CD4-positive, alpha-beta T cell (primary cell): ENCODE measurements around the gene ZXDC. TPM values are rescaled to one million over a fixed set of nuclear protein-coding genes. Genes with fewer than 3 reads are reported as not detected.

Experiments used
- ATAC-seq: fragments of 200-7000 bp; cut with Tn5 transposase; one replicate; pipeline ENCODE4 v1.10.0; 2022; ENCODE audit warnings: mild to moderate bottlenecking; ENCODE audit not compliant: poor library complexity
- CTCF ChIA-PET: fragments of 350-600 bp; sonication (Branson Sonifier 250); formaldehyde crosslinking; loops from one replicate; lab custom pipeline; 2021; ENCODE audit warnings: antibody characterized with exemption, inconsistent platforms; lab: Charles Lee
- POLR2A ChIA-PET: fragments of 350-600 bp; sonication (Branson Sonifier 250); formaldehyde crosslinking; loops from one replicate; lab custom pipeline; 2021; ENCODE audit warnings: antibody characterized with exemption, inconsistent platforms; lab: Charles Lee
- DNase-seq, 14 experiments: peaks; one replicate each; pipeline ENCODE4 v3.0.0-alpha.2; 2013 to 2020; ENCODE audit warnings: mixed read lengths in 2 of 14
- H3K27ac ChIP-seq, 2 donors: one replicate each; pipeline versions ENCODE4 v1.5.1 to v1.7.0; 2013; ENCODE audit warnings: low read length in 2 of 2, low read depth in 1 of 2, mild to moderate bottlenecking in 1 of 2
- H3K27me3 ChIP-seq, 2 experiments: 1 replicate in 1 of 2; 2 replicates in 1 of 2; pipeline versions ENCODE4 v1.6.1 to v1.7.0; 2013; ENCODE audit warnings: low read length in 2 of 2, control low read depth in 1 of 2, mild to moderate bottlenecking in 1 of 2, moderate library complexity in 1 of 2; ENCODE audit not compliant: insufficient read depth in 2 of 2, control insufficient read depth in 1 of 2
- H3K36me3 ChIP-seq: one replicate; pipeline ENCODE4 v1.6.1; 2013; ENCODE audit warnings: low read length, control low read depth; ENCODE audit not compliant: insufficient read depth
- H3K4me1 ChIP-seq: one replicate; pipeline ENCODE4 v1.6.1; 2013; ENCODE audit warnings: low read length, control low read depth; ENCODE audit not compliant: insufficient read depth
- H3K4me3 ChIP-seq: one replicate; pipeline ENCODE4 v1.5.1; 2013; ENCODE audit warnings: mild to moderate bottlenecking, low read length, moderate library complexity
- H3K9me3 ChIP-seq, 2 experiments: 1 replicate in 1 of 2; 2 replicates in 1 of 2; pipeline versions ENCODE4 v1.6.1 to v1.7.0; 2013; ENCODE audit warnings: low read length in 2 of 2, mild to moderate bottlenecking in 2 of 2, control low read depth in 1 of 2, moderate library complexity in 1 of 2; ENCODE audit not compliant: control insufficient read depth in 1 of 2, insufficient read depth in 1 of 2
- H3K27ac Mint-ChIP-seq: one replicate; pipeline ENCODE4 v1.8.0; 2020; ENCODE audit warnings: mixed read lengths
- H3K27me3 Mint-ChIP-seq: one replicate; pipeline ENCODE4 v1.8.0; 2021; ENCODE audit warnings: mixed read lengths
- H3K36me3 Mint-ChIP-seq: one replicate; pipeline ENCODE4 v1.8.0; 2021; ENCODE audit warnings: low read depth, mixed read lengths
- H3K4me1 Mint-ChIP-seq: one replicate; pipeline ENCODE4 v1.8.0; 2021; ENCODE audit warnings: low read depth, mixed read lengths
- H3K4me3 Mint-ChIP-seq: one replicate; pipeline ENCODE4 v1.8.0; 2020; ENCODE audit warnings: mild to moderate bottlenecking, mixed read lengths
- H3K9me3 Mint-ChIP-seq: one replicate; pipeline ENCODE4 v1.8.0; 2020; ENCODE audit warnings: mixed read lengths
- intact Hi-C, 2 experiments: fragments of 100-400 bp; cut with DNase I in 1 of 2; cut with micrococcal nuclease in 1 of 2; formaldehyde crosslinking; loops; one replicate each; pipeline versions ENCODE4 v1.15.1 to v1.9.0; 2023 to 2025; cut with DNase I, micrococcal nuclease
- total RNA-seq, 174 experiments: library from RNA in 2 of 174; stranded (reverse) in 2 of 174; gene quantifications; one replicate each; pipeline ENCODE4 v1.2.3 and lab custom pipeline; 2021 to 2026
- TF ChIP-seq, protein P1 (sequence below): fragments of 200-600 bp; IDR thresholded peaks from one replicate; pipeline ENCODE4 v1.8.0; 2022; ENCODE audit warnings: antibody characterized with exemption, mild to moderate bottlenecking

Gene ZXDC
- total RNA-seq, 2 experiments from 2014 or later: 60.7 to 61.3 TPM

DNA sequence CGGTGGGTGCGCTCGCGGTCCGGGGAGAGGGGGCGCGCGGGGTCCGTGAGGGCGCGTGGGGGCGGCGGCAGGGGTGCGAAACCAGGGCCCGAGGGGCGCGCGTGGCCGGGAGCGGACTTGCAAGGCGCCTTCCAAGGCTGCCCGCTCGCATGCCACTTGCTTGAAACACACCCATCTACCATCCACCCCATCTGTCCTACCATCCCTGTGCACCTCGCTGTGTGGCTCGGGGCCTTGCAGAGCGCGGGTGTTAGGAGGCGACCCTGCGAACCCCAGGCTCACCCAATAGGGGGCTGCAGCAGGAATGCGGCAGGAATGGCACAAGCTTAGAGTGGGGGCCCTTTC is 80.7 kb downstream of the ZXDC start:
- DNase-seq: no peak
- Mint-ChIP-seq H3K27me3 (peaks cover 53% of the 10 kb centered on the region), H3K27ac (no peak overlapping the region), H3K9me3 (no peaks in the 10 kb centered on the region), H3K36me3 (no peaks in the 10 kb centered on the region), H3K4me3 (no peak overlapping the region), H3K4me1 (no peaks in the 10 kb centered on the region)
- Histone ChIP-seq H3K27me3 (peaks cover 15 to 22% of the 10 kb centered on the region in 2 experiments), H3K27ac (no peak overlapping the region), H3K4me1 (no peaks in the 10 kb centered on the region), H3K4me3 (no peak overlapping the region), H3K9me3 (peaks cover 0 to 2% of the 10 kb centered on the region in 2 experiments), H3K36me3 (no peaks in the 10 kb centered on the region)
- no peak for ATAC-seq
- TF ChIP-seq, protein P1, sequence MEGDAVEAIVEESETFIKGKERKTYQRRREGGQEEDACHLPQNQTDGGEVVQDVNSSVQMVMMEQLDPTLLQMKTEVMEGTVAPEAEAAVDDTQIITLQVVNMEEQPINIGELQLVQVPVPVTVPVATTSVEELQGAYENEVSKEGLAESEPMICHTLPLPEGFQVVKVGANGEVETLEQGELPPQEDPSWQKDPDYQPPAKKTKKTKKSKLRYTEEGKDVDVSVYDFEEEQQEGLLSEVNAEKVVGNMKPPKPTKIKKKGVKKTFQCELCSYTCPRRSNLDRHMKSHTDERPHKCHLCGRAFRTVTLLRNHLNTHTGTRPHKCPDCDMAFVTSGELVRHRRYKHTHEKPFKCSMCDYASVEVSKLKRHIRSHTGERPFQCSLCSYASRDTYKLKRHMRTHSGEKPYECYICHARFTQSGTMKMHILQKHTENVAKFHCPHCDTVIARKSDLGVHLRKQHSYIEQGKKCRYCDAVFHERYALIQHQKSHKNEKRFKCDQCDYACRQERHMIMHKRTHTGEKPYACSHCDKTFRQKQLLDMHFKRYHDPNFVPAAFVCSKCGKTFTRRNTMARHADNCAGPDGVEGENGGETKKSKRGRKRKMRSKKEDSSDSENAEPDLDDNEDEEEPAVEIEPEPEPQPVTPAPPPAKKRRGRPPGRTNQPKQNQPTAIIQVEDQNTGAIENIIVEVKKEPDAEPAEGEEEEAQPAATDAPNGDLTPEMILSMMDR: no peak
- intact Hi-C loops: no loop called here
- ChIA-PET POLR2A (no interaction called here), CTCF (no interaction called here)

DNA sequence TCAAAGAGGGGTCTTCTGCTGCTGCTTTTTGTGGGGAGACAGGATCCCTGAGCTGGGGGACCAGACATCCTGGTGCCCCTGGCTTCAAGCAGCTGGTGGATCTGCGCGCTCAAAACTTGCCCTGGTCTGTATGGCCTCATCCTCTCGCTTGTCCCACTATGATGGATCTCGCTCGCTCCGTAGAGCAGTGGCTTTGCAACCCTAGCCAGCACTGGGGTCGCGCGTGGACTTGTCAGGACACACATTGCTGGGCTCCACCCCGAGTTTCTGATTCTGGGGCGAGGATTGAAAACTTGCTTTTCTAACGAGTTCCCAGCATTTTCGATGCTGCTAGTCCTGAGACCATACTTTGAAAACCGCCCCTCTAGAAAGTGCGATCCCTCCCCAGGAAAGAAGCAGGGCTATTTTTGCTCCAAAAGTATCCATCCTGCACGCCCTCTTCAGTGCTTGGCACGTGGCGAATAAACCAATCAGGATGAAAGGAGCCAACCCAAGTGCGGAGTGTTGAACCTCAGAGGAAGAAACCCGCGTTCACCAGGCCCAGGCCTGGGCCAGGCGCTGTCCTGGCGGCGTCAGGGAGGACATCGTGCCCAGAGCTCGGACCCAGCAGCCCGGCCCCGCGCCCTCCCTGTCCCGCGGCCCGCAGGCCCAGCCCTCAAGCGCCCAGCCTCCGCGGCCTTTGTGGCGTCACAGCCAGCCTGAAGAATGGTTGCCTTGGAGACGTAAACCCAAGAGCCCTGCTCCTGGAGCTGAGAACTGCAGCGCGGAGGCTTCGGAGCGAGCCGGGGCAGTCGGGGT is 81.3 kb downstream of the ZXDC start, which contains the start of gene CFAP100:
TSS of gene CFAP100 (plus strand) at position 731 of the 798 bp plus-strand sequence. CDS start 1,092 bp downstream, outside the sequence.
- TF ChIP-seq, protein P1: no peak
- Histone ChIP-seq H3K27me3 (peaks cover 21 to 27% of the 10 kb centered on the region in 2 experiments), H3K36me3 (no peaks in the 10 kb centered on the region), H3K27ac (no peak within 1 kb of the TSS), H3K4me3 (no peak within 1 kb of the TSS), H3K9me3 (peaks cover 0 to 8% of the 10 kb centered on the region in 2 experiments), H3K4me1 (peaks cover 4% of the 10 kb centered on the region)
- POLR2A ChIA-PET: no interaction called here
- DNase-seq (no peak), ATAC-seq (no peak)
- Mint-ChIP-seq H3K4me1 (peaks cover 4% of the 10 kb centered on the region), H3K27ac (no peak within 1 kb of the TSS), H3K27me3 (peaks cover 59% of the 10 kb centered on the region), H3K36me3 (no peaks in the 10 kb centered on the region), H3K9me3 (no peaks in the 10 kb centered on the region), H3K4me3 (no peak within 1 kb of the TSS)
- intact Hi-C loops: no loop called here
- CTCF ChIA-PET: no interaction called here

DNA sequence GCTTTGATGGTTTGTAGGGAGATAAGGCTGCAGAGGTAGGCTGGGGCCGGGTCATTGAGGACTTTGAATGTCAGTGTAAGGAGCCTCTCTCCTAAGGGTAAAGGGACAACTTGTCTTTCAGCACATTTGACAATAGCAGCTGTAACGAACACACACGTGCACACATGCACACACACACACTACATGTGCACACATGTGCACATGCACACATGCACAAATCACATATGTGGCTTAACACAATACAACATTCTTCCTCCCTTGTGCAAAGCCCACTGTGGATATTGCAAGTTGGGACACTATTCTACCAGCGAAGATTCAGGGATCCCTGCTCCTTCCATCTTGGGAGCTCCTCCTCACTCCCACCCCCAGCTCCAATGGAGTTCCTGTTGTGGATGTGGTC is 82.1 kb downstream of the ZXDC start:
- H3K36me3 Mint-ChIP-seq: no peaks in the 10 kb centered on the region
- Histone ChIP-seq H3K36me3 (no peaks in the 10 kb centered on the region), H3K4me3 (no peak overlapping the region), H3K27me3 (peaks cover 24 to 28% of the 10 kb centered on the region in 2 experiments), H3K27ac (no peak overlapping the region), H3K4me1 (peaks cover 8% of the 10 kb centered on the region), H3K9me3 (peaks cover 0 to 8% of the 10 kb centered on the region in 2 experiments)
- DNase-seq (no peak), ATAC-seq (no peak)
- TF ChIP-seq, protein P1: no peak
- H3K9me3 Mint-ChIP-seq: no peaks in the 10 kb centered on the region
- intact Hi-C loops: no loop called here
- ChIA-PET CTCF (no interaction called here), POLR2A (no interaction called here)
- H3K27me3 Mint-ChIP-seq: peaks cover 61% of the 10 kb centered on the region
- no peak overlapping the region for H3K27ac Mint-ChIP-seq
- H3K4me3 Mint-ChIP-seq: no peak overlapping the region
- peaks cover 4% of the 10 kb centered on the region for H3K4me1 Mint-ChIP-seq
